HG02840 (cell line): ENCODE measurements around the gene TMEM255A.

Source experiments
- ATAC-seq: cut with Tn5 transposase; IDR thresholded peaks from one replicate; pipeline ENCODE4 v1.9.1; 2021; ENCODE audit warnings: mild to moderate bottlenecking, moderate library complexity, moderate number of reproducible peaks; ENCODE audit not compliant: unreplicated experiment, low FRiP score

Gene TMEM255A

GRCh38 chrX:120271218-120271617, 40.0 kb downstream of the TMEM255A start:
- ATAC-seq: no peak

- no peak for ATAC-seq
These were observed 40.7 kb downstream of the TMEM255A start for GRCh38 chrX:120270567-120270966.

GRCh38 chrX:120269373-120270035, 41.8 kb downstream of the TMEM255A start:
- no peak for ATAC-seq

- no peak for ATAC-seq
These were observed 46.9 kb downstream of the TMEM255A start for GRCh38 chrX:120264341-120264740.

GRCh38 chrX:120262859-120263708, 48.2 kb downstream of the TMEM255A start:
- ATAC-seq: no peak

GRCh38 chrX:120260369-120260768, 50.9 kb downstream of the TMEM255A start:
- no peak for ATAC-seq

- ATAC-seq: no peak
These were observed 57.5 kb downstream of the TMEM255A start for GRCh38 chrX:120253784-120254183.

- no peak for ATAC-seq
These were observed 59.7 kb downstream of the TMEM255A start for GRCh38 chrX:120251471-120252011.

- peak; percentile 92 for ATAC-seq
These were observed 60.6 kb downstream of the TMEM255A start, which contains the start of gene ZBTB33 for GRCh38 chrX:120250522-120251271. Gene ZBTB33, plus strand, starts transcription at chrX:120250812. Its CDS starts 2,604 bp downstream, at chrX:120253416.

GRCh38 chrX:120244735-120245498, 66.3 kb downstream of the TMEM255A start:
- peak; percentile 57 for ATAC-seq

GRCh38 chrX:120244395-120244734, 66.9 kb downstream of the TMEM255A start:
- ATAC-seq: no peak

- no peak for ATAC-seq
These were observed 68.4 kb downstream of the TMEM255A start for GRCh38 chrX:120242813-120243212.

GRCh38 chrX:120238933-120239332, 72.3 kb downstream of the TMEM255A start:
- no peak for ATAC-seq

- ATAC-seq: no peak
These were observed 74.4 kb downstream of the TMEM255A start for GRCh38 chrX:120236687-120237479.

GRCh38 chrX:120235284-120235683, 76.0 kb downstream of the TMEM255A start:
- ATAC-seq: no peak

- ATAC-seq: no peak
These were observed 82.9 kb downstream of the TMEM255A start for GRCh38 chrX:120228187-120228908.

- no peak for ATAC-seq
These were observed 86.9 kb downstream of the TMEM255A start for GRCh38 chrX:120224388-120224787.

GRCh38 chrX:120223374-120223773, 87.9 kb downstream of the TMEM255A start:
- ATAC-seq: no peak
